Esophagus muscularis mucosa (tissue), 4 donors: ENCODE measurements around the gene NIPSNAP2. TPM values are rescaled to one million over a fixed set of nuclear protein-coding genes. Genes with fewer than 3 reads are reported as not detected.
"Not testable (repeated sequence)": the region's sequence is repeated elsewhere in the genome, so short reads cannot be mapped to it uniquely, and the experiment has no call there.

ENCODE experiments used
- DNase-seq: peaks from one replicate; pipeline ENCODE4 v3.0.0-alpha.2; 2017; ENCODE audit errors: extremely low spot score
- H3K27ac ChIP-seq, 4 donors: fragments of 200-600 bp; sonication (generic); replicated peaks in 1 of 4; 1 replicate in 3 of 4; 2 replicates in 1 of 4; pipeline ENCODE4 v1.5.1; 2016 to 2019; ENCODE audit warnings: mild to moderate bottlenecking in 1 of 4
- H3K27me3 ChIP-seq, 4 donors: fragments of 200-600 bp; sonication (generic); one replicate each; pipeline versions ENCODE4 v1.5.1 to v1.6.0; 2016 to 2019
- H3K36me3 ChIP-seq, 4 donors: fragments of 200-600 bp; sonication (generic); one replicate each; pipeline ENCODE4 v1.5.1; 2016 to 2019
- H3K4me1 ChIP-seq, 4 donors: fragments of 200-600 bp; sonication (generic); one replicate each; pipeline ENCODE4 v1.5.1; 2016 to 2019
- H3K4me3 ChIP-seq, 4 donors: fragments of 200-600 bp; sonication (generic); 1 replicate in 2 of 4; 2 replicates in 2 of 4; pipeline ENCODE4 v1.5.1; 2016 to 2019; ENCODE audit warnings: mild to moderate bottlenecking in 4 of 4, moderate library complexity in 1 of 4
- H3K9me3 ChIP-seq, 4 donors: fragments of 200-600 bp; sonication (generic); 1 replicate in 3 of 4; 2 replicates in 1 of 4; pipeline ENCODE4 v1.5.1; 2016 to 2019
- EP300 ChIP-seq: sonication (generic); formaldehyde crosslinking; IDR thresholded peaks from one replicate; pipeline ENCODE4 v1.6.1; 2017; ENCODE audit warnings: antibody characterized with exemption
- POLR2A ChIP-seq: fragments of 450-650 bp; IDR thresholded peaks from one replicate; pipeline ENCODE4 v1.6.1; 2017; ENCODE audit warnings: antibody characterized with exemption, moderate library complexity, mild to moderate bottlenecking, low read depth
- POLR2AphosphoS5 ChIP-seq, 2 donors: sonication (generic); formaldehyde crosslinking; IDR thresholded peaks; one replicate each; pipeline ENCODE4 v1.6.1; 2017; ENCODE audit warnings: antibody characterized with exemption in 2 of 2
- WGBS: methylation state at CpG from one replicate; pipeline ENCODE4 v1.1.5; 2018; 5-methylcytosine and 5-hydroxymethylcytosine counted together
- intact Hi-C: fragments of 100-400 bp; cut with DNase I; formaldehyde crosslinking; loops from one replicate; pipeline ENCODE4 v1.15.1; 2023
- total RNA-seq, 4 donors: library from RNA; depleted of rRNA; stranded (reverse); fragments of >200 nt; gene quantifications; one replicate each; pipeline versions ENCODE4 v1.1.0 to v1.2.1, GENCODE V29; 2016
- TF ChIP-seq, protein P1 (sequence below), 3 experiments: fragments of 200-600 bp in 2 of 3; fragments of 450-650 bp in 1 of 3; sonication (generic) in 2 of 3; IDR thresholded peaks; one replicate each; pipeline ENCODE4 v1.5.1; 2017 to 2019; ENCODE audit warnings: antibody characterized with exemption in 3 of 3, mild to moderate bottlenecking in 2 of 3, moderate library complexity in 1 of 3

Gene NIPSNAP2
- total RNA-seq, 4 donors from 2014 or later, result 93.3 to 131 (median 116) TPM

DNA sequence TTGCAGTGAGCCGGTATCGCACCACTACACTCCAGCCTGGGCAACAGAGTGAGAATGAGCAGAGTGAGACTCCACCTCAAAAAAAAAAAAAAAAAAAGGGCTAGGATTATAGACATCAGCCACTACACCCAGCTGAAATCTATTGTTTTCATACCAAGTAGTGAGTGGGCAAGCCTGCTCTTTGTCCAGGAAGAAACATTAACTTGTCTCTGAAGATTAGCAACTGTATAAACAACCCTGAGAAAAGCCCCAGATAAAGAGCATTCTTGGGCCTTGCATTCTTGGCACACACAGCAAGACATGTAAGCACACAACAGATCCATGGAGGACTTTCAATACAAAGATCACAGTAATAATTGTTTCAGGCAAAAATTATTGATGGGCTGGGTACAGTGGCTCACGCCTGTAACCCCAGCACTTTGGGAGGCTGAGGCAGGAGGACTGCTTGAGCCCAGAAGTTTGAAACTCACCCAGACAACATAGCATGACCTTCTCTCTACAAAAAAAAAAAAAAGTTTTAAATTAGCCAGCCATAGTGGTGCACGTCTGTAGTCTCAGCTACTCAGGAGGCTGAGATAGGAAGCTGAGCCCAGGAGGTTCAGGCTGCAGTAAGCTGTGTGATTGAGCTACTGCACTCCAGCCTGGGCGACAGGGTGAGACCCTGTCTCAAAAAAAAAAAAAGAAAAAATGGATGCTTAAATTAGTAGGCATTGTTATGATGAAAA, 82.5 kb downstream of the NIPSNAP2 start:
- intact Hi-C loops, result no loop called here
- no peak overlapping the region for H3K4me3 ChIP-seq
- H3K36me3 ChIP-seq, result peaks cover 0 to 9% (median under 1%) of the 10 kb centered on the region in 4 donors
- WGBS, result 37% methylated on average over 5 of the region's 5 CpGs
- peaks cover 11 to 52% (median 47%) of the 10 kb centered on the region in 4 donors for H3K4me1 ChIP-seq
- H3K27me3 ChIP-seq, result no peaks in the 10 kb centered on the region
- H3K27ac ChIP-seq, result peak overlapping the region; percentile 58 to 99 (median 70)
- no peak for DNase-seq
- TF ChIP-seq EP300, result no peak
- TF ChIP-seq, protein P1, sequence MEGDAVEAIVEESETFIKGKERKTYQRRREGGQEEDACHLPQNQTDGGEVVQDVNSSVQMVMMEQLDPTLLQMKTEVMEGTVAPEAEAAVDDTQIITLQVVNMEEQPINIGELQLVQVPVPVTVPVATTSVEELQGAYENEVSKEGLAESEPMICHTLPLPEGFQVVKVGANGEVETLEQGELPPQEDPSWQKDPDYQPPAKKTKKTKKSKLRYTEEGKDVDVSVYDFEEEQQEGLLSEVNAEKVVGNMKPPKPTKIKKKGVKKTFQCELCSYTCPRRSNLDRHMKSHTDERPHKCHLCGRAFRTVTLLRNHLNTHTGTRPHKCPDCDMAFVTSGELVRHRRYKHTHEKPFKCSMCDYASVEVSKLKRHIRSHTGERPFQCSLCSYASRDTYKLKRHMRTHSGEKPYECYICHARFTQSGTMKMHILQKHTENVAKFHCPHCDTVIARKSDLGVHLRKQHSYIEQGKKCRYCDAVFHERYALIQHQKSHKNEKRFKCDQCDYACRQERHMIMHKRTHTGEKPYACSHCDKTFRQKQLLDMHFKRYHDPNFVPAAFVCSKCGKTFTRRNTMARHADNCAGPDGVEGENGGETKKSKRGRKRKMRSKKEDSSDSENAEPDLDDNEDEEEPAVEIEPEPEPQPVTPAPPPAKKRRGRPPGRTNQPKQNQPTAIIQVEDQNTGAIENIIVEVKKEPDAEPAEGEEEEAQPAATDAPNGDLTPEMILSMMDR (IDR thresholded peaks at IDR 0.05), result no peak
- peak in 1 of 2 donors; percentile 43 for TF ChIP-seq POLR2AphosphoS5 (IDR thresholded peaks at IDR 0.05)
- H3K9me3 ChIP-seq, result no peaks in the 10 kb centered on the region

GRCh38 chr7:56047446-56048116, 83.2 kb downstream of the NIPSNAP2 start:
- intact Hi-C loops, H3K36me3 ChIP-seq, DNase-seq, H3K4me3 ChIP-seq, H3K27me3 ChIP-seq, H3K9me3 ChIP-seq: not testable (repeated sequence)
- Histone ChIP-seq H3K27ac (peak overlapping the region; percentile 58 to 99 (median 70)), H3K4me1 (peaks cover 15 to 59% (median 53%) of the 10 kb centered on the region in 4 donors)
- WGBS, result 80% methylated on average over 11 of the region's 11 CpGs

DNA sequence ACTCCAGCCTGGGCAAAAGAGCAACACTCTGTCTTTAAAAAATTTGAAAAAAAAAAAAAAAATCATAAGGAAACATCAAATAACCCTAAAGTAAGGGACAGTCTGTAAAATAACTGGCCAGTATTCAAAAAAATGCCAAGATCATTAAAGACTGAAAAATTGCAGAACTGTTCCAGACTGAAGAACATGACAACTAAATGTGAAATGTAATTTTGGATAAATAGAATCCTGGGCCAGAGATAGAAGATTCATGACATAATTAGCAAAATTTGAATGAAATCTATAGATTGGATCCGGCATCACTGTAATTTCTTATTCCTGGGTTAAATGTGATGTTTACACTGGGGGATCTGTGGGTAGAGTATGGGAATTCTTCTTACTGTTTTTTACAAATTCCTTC, 83.9 kb downstream of the NIPSNAP2 start:
- Histone ChIP-seq H3K9me3 (no peaks in the 10 kb centered on the region), H3K4me1 (peaks cover 22 to 66% (median 60%) of the 10 kb centered on the region in 4 donors), H3K4me3 (no peak overlapping the region), H3K36me3 (peaks cover 0 to 6% (median 6%) of the 10 kb centered on the region in 4 donors), H3K27me3 (no peaks in the 10 kb centered on the region), H3K27ac (peak overlapping the region; percentile 69 to 99 (median 82))
- intact Hi-C loops, result no loop called here
- TF ChIP-seq POLR2A, result no peak
- TF ChIP-seq POLR2AphosphoS5 (IDR thresholded peaks at IDR 0.05), result no peak
- TF ChIP-seq, protein P1 (IDR thresholded peaks at IDR 0.05), result no peak
- TF ChIP-seq EP300, result no peak
- 81% methylated on average over 1 of the region's 1 CpG for WGBS
- no peak for DNase-seq

DNA sequence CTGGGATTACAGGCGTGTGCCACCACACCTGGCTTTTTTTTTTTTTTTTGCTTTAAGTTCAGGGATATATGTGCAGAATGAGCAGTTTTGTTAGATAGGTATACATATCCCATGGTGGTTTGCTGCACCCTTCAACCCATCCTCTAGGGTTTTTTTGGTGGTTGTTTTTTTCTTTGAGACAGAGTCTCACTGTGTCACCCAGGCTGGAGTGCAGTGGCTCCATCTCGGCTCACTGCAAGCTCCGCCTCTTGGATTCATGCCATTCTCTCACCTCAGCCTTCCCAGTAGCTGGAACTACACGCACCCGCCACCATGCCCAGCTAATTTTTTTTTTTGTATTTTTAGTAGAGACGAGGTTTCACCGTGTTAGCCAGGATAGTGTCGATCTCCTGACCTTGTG, 84.4 kb downstream of the NIPSNAP2 start:
- H3K4me3 ChIP-seq, H3K27me3 ChIP-seq, intact Hi-C loops, DNase-seq, H3K9me3 ChIP-seq: not testable (repeated sequence)
- Histone ChIP-seq H3K36me3 (peaks cover 0 to 11% (median 10%) of the 10 kb centered on the region in 4 donors), H3K27ac (peak overlapping the region; percentile 31 to 99 (median 76)), H3K4me1 (peaks cover 26 to 71% (median 63%) of the 10 kb centered on the region in 4 donors)
- WGBS, result 61% methylated on average over 8 of the region's 8 CpGs

Other genes with a start within 250 kb of the NIPSNAP2 start
- not detected for gene SEPTIN14, start 101.8 kb upstream of the NIPSNAP2 start, total RNA-seq
- gene ZNF713, start 77.1 kb upstream of the NIPSNAP2 start, total RNA-seq, result 1 to 10 TPM; 1.9 to 3.6 (median 3.1) TPM
- 10 to 100 TPM in 3 of 4 donors, 1 to 10 TPM in 1; 7.9 to 16.4 (median 15.7) TPM for gene MRPS17, start 12.7 kb upstream of the NIPSNAP2 start, total RNA-seq
- 10 to 100 TPM in 3 of 4 donors, 1 to 10 TPM in 1; 9.1 to 15.9 (median 13.1) TPM for gene PSPH, start 86.9 kb downstream of the NIPSNAP2 start, total RNA-seq
- 100 to 1,000 TPM in 1 of 4 donors, 10 to 100 TPM in 3; 86.6 to 104 (median 87.9) TPM for gene CCT6A, start 87.2 kb downstream of the NIPSNAP2 start, total RNA-seq
- 10 to 100 TPM; 71.4 to 93.2 (median 80.8) TPM for gene SUMF2, start 99.7 kb downstream of the NIPSNAP2 start, total RNA-seq
- gene PHKG1, start 128.4 kb downstream of the NIPSNAP2 start, total RNA-seq, result 1 to 10 TPM in 2 of 4 donors, under 1 TPM in 2; 0.26 to 1.7 (median 0.94) TPM
- gene CHCHD2, start 141.9 kb downstream of the NIPSNAP2 start, total RNA-seq, result 100 to 1,000 TPM; 212 to 416 (median 327) TPM
- not detected for gene NUPR2, start 151.8 kb downstream of the NIPSNAP2 start, total RNA-seq